GM21526 (cell line): Measurements from ENCODE around the gene GABRR1.
"Not testable (repeated sequence)": the region's sequence is repeated elsewhere in the genome, so short reads cannot be mapped to it uniquely, and the experiment has no call there.

Experiments used
- ATAC-seq: cut with Tn5 transposase; IDR thresholded peaks from one replicate; pipeline ENCODE4 v1.9.1; 2021; ENCODE audit warnings: moderate library complexity; ENCODE audit not compliant: unreplicated experiment, low FRiP score

The GABRR1 gene

GRCh38 chr6:89161326-89162046 lies 55.7 kb downstream of the GABRR1 start:
- ATAC-seq, result no peak

GRCh38 chr6:89160331-89161092 lies 56.6 kb downstream of the GABRR1 start:
- ATAC-seq, result no peak

- no peak for ATAC-seq
Observed at GRCh38 chr6:89154131-89154530, 63.0 kb downstream of the GABRR1 start.

GRCh38 chr6:89148016-89148750 lies 69.0 kb downstream of the GABRR1 start:
- no peak for ATAC-seq

DNA sequence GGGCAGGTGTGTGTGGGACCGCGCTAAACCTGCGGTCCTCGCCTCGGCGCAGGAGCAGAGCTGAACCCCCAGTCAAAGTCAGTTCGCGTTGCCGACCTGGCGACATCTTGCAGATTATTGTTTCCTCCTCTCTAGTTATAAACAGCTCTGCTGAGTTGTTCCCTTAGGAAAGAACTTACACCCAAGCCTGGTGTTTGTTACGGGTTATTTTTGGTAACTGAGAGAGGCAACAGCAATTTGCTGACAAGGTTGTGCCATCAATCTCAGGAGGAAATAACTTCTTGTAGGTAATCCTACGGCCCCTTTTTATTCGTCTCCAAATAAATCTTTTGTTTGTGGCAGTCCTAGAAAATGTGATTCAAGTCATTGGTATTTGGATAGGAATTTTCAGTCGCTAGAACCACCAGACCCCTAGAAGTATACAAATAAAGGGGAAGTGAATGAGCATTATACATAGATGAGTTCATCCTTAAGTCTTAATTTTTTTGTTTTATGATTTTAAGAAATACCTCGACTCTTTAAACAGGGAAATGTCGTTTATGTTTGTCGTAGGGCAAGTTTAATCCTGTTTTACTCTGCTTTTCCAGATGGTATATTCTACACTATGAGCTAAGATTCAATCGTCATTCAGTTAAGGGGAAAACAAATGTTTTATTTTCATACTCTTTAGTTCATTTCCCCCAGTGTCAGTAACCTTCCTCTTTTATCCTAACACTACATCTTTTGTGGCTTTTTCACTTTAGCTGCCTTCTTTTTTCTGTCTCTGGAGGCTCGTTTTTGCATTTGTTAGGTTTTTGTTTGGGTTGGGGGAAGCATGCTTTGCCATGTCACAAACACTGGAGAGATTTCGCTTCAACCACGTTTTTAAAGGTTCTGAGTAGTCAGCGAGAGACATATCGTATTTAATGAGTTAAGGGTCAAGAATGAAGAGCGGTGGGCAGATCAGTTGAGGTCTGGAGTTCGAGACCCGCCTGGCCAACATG lies 70.1 kb downstream of the GABRR1 start:
- ATAC-seq, result no peak

GRCh38 chr6:89145956-89146717 lies 71.0 kb downstream of the GABRR1 start, which contains the start of gene PM20D2:
TSS of gene PM20D2 (plus strand) at chr6:89146055. CDS start at chr6:89146145, 90 bp downstream.
- peak; percentile 70 for ATAC-seq

GRCh38 chr6:89145091-89145955 lies 71.8 kb downstream of the GABRR1 start:
- peak; percentile 62 for ATAC-seq

DNA sequence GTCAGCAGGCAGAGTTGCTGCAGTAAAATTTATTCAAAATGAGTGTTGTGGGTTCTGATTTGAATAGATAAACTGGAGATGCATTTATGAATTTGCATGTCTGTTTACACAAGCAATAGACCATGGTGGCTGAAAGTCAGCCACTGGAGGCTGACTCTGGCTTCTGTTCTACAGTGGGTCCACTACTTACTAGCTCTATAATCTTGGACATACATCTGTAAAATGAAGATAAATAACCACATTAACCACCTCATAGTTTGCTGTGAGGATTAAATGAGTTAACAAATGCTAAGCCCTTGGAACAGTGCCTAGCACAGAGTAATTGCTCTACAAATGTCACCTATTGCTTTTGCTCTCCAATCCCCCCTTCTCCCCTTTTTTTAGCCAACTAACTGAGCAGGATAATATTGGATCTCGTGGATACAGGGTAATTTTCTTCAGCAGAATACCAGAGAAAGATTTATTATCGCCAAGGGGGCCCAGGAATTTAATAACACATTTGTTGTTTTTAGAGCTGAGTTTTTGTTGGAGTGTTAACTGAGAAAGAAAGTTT lies 72.7 kb downstream of the GABRR1 start:
- no peak for ATAC-seq

DNA sequence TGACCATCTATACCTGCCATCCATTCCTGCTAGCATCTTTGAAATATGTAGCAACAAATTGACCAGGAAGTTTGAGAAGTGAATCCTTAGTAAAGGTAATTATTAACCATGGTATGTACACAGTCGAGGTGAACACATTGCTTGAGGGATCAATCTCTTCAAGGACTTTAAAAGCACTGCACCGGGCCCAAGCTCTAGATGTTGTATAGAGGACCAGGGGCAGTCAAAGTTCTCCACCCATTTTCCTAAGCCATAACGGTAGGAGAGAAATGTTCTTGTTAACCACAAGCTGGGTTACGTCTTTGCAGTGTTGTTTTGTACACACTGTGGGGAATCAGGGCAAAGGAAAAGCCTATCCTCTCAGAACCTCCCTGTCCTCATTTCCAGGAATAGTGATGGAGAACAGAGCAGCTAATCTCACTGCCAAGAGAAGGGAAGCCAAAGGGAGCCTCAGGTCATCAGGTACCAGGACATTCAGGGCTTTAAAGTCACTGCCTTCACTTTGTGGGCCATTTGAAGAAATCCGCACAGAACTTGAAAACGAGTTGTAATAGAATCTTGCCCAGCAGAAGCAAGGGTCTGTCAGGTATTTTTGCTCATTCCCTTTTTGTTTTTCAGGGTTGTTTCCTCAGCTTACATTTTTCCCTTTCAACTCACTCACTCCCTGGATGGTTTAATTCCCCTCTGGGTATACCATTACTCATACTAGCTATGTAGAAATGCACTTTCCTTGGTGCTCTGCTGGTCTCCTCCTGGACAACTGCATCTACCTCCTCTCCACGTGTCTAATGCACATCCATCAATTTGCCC lies 76.6 kb downstream of the GABRR1 start:
- no peak for ATAC-seq

DNA sequence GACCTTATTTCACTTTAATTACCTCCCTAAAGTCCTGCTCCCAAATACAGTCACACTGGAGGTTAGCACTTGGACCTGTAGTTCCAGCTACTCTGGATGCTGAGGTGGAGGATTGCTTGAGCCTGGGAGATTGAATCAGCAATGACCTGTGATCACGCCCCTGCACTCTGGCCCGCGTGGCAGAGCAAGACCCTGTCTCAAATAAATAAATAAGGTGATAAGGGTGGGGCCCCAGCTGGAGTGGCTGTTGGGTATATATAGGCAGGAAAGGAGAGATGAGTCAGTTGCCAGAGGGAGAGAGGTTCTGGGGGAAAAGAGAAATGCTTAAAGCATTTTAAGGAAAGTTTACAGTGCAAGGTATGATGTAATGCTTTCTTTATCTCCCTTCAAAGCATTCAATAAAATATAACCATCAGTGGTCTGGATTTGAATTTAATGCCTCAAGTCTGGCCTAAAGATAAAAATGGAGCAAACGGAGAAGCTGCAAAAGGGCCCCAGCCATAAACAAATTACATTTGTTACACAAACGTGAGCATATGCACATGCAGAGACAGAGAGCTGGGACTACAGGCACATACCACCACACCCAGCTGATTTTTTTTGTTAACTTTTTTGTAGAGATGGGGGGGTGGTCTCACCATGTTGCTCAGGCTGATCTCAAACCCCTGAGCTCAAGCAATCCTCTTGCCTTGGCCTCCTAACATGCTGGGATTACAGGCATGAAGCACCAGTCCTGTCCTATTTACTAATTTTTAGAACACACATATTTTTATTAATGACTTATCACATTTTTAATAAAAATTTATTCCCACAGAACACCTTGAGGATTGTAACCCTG lies 77.4 kb downstream of the GABRR1 start:
- no peak for ATAC-seq

- no peak for ATAC-seq
Observed at GRCh38 chr6:89138173-89138572, 79.0 kb downstream of the GABRR1 start.

DNA sequence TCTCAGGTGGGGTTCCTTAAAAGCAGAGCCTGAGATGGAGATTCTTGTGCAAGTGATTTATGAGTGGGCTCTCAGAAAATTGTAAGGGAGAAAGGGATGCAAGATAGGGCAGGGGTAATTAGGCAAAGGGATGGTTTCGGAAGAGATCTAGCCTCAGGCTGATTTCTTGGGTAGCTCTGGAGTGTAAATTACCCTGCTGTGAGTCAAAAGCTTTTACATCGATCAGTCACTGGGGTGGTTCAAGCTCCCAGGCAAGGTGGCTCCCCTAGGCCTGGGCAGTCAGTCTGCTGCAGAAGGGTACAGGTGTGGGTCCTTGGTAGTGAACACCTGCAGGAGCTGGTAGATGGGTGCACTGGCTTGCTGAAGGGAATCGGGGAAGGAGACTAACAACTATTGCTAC lies 82.4 kb downstream of the GABRR1 start:
- no peak for ATAC-seq

- ATAC-seq, result no peak
Observed at GRCh38 chr6:89133981-89134380, 83.2 kb downstream of the GABRR1 start.

DNA sequence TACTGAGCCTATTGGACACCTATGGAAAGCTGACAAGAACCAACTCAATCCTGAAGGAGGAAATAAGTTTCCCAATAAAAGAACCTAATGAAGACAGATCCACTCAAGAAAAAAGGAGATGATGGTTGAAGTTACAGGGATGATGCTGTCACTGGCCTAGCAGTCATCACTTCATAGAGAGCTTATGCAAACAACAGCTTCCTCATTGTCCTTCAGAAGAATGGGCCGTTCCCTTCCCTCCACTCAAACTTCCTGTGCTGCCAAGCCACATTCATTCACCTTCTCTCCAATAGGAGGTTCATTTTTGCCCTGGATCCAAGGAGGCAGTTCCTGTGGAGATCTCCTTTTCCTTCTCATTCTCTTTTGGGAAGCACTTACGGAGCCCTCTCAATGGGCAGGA lies 85.1 kb downstream of the GABRR1 start:
- no peak for ATAC-seq

GRCh38 chr6:89131599-89131998 lies 85.6 kb downstream of the GABRR1 start:
- no peak for ATAC-seq

DNA sequence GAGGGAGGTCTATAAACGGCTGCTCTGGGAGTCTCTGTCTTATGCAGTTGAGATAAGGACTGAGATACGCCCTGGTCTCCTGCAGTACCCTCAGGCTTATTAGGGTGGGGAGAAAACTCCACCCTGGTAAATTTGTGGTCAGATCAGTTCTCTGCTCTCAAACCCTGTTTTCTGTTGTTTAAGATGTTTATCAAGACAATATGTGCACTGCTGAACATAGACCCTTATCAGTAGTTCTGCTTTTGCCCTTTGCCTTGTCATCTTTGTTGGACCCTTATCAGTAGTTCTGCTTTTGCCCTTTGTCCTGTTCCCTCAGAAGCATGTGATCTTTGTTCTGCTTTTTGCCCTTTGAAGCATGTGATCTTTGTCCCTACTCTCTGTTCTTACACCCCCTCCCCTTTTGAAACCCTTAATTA lies 88.9 kb downstream of the GABRR1 start:
- not testable (repeated sequence) for ATAC-seq
